Stimulated activated effector memory CD8-positive, alpha-beta T cell treated with anti-CD3 and anti-CD28 coated beads, Interleukin-12 subunit alpha, Interleukin-12 subunit beta, amount 100 ng/mL, for 72 hours (primary cell): ENCODE measurements around the gene INPP5K.
A peak's percentile ranks its signal among the peaks of the same experiment; 100 is the strongest.
"Not testable (repeated sequence)": the region's sequence is repeated elsewhere in the genome, so short reads cannot be mapped to it uniquely, and the experiment has no call there.

Source experiments
- ATAC-seq: fragments of 150-1000 bp; cut with Tn5 transposase; 2 replicates; pipeline ENCODE4 v1.10.0; 2021
- DNase-seq, 2 donors: peaks; one replicate each; pipeline ENCODE4 v3.0.0; 2021 to 2022; ENCODE audit warnings: low spot score in 2 of 2
- H3K27ac Mint-ChIP-seq: one replicate; pipeline ENCODE4 v1.8.0; 2022; ENCODE audit warnings: mild to moderate bottlenecking, mixed read lengths
- H3K36me3 Mint-ChIP-seq: one replicate; pipeline ENCODE4 v1.8.0; 2022; ENCODE audit warnings: mild to moderate bottlenecking, mixed read lengths
- H3K4me1 Mint-ChIP-seq: one replicate; pipeline ENCODE4 v1.8.0; 2022; ENCODE audit warnings: mixed read lengths
- H3K4me3 Mint-ChIP-seq: one replicate; pipeline ENCODE4 v1.8.0; 2022; ENCODE audit warnings: mild to moderate bottlenecking, mixed read lengths
- H3K9me3 Mint-ChIP-seq: one replicate; pipeline ENCODE4 v1.8.0; 2022; ENCODE audit warnings: mixed read lengths

The INPP5K gene

GRCh38 chr17:1526876-1527275, 10.5 kb upstream of the INPP5K start:
- peak overlapping the region; percentile 74 for H3K27ac Mint-ChIP-seq
- DNase-seq, H3K9me3 Mint-ChIP-seq, H3K4me1 Mint-ChIP-seq, ATAC-seq, H3K4me3 Mint-ChIP-seq: not testable (repeated sequence)
- peaks cover 91% of the 10 kb centered on the region for H3K36me3 Mint-ChIP-seq

GRCh38 chr17:1522626-1523025, 6.2 kb upstream of the INPP5K start:
- H3K4me1 Mint-ChIP-seq, result no peaks in the 10 kb centered on the region
- DNase-seq (no peak), ATAC-seq (no peak)
- H3K36me3 Mint-ChIP-seq, result peaks cover 75% of the 10 kb centered on the region
- H3K4me3 Mint-ChIP-seq, result no peak overlapping the region
- H3K27ac Mint-ChIP-seq, result no peak overlapping the region
- no peaks in the 10 kb centered on the region for H3K9me3 Mint-ChIP-seq

GRCh38 chr17:1521086-1521640, 4.8 kb upstream of the INPP5K start:
- ATAC-seq (no peak), DNase-seq (no peak)
- Mint-ChIP-seq H3K27ac (no peak overlapping the region), H3K4me3 (no peak overlapping the region), H3K4me1 (no peaks in the 10 kb centered on the region), H3K36me3 (peaks cover 61% of the 10 kb centered on the region), H3K9me3 (no peaks in the 10 kb centered on the region)

- ATAC-seq, result no peak
- H3K36me3 Mint-ChIP-seq, result peaks cover 46% of the 10 kb centered on the region
- H3K4me3 Mint-ChIP-seq, result no peak overlapping the region
- DNase-seq, result no peak
- no peaks in the 10 kb centered on the region for H3K9me3 Mint-ChIP-seq
- H3K27ac Mint-ChIP-seq, result peak overlapping the region; percentile 74
- peaks cover 10% of the 10 kb centered on the region for H3K4me1 Mint-ChIP-seq
Observed at GRCh38 chr17:1519678-1520077, 3.3 kb upstream of the INPP5K start.

- no peak for ATAC-seq
- H3K9me3 Mint-ChIP-seq, result no peaks in the 10 kb centered on the region
- H3K27ac Mint-ChIP-seq, result no peak overlapping the region
- peaks cover 16% of the 10 kb centered on the region for H3K4me1 Mint-ChIP-seq
- peaks cover 39% of the 10 kb centered on the region for H3K36me3 Mint-ChIP-seq
- DNase-seq, result no peak
- H3K4me3 Mint-ChIP-seq, result peak overlapping the region; percentile 80
Observed at GRCh38 chr17:1518410-1518809, 2.0 kb upstream of the INPP5K start.

- peak overlapping the region; percentile 80 for H3K4me3 Mint-ChIP-seq
- H3K9me3 Mint-ChIP-seq, result no peaks in the 10 kb centered on the region
- ATAC-seq (peak; percentile 32), DNase-seq (peak; percentile 17 to 75)
- H3K4me1 Mint-ChIP-seq, result peaks cover 16% of the 10 kb centered on the region
- peak overlapping the region; percentile 85 for H3K27ac Mint-ChIP-seq
- peaks cover 38% of the 10 kb centered on the region for H3K36me3 Mint-ChIP-seq
Observed at GRCh38 chr17:1515640-1516387, 598 bp downstream of the INPP5K start.

- no peak for ATAC-seq
- Mint-ChIP-seq H3K36me3 (peaks cover 49% of the 10 kb centered on the region), H3K27ac (no peak overlapping the region), H3K4me1 (peaks cover 16% of the 10 kb centered on the region), H3K4me3 (no peak overlapping the region), H3K9me3 (no peaks in the 10 kb centered on the region)
- no peak for DNase-seq
Observed at GRCh38 chr17:1512351-1512750, 4.1 kb downstream of the INPP5K start.

- ATAC-seq, result no peak
- H3K4me1 Mint-ChIP-seq, result peaks cover 16% of the 10 kb centered on the region
Observed at GRCh38 chr17:1511756-1512321, 4.6 kb downstream of the INPP5K start.

GRCh38 chr17:1511290-1511689, 5.1 kb downstream of the INPP5K start:
- no peak for DNase-seq
- Mint-ChIP-seq H3K27ac (no peak overlapping the region), H3K36me3 (peaks cover 59% of the 10 kb centered on the region), H3K4me1 (peaks cover 16% of the 10 kb centered on the region), H3K9me3 (no peaks in the 10 kb centered on the region), H3K4me3 (no peak overlapping the region)
- ATAC-seq, result no peak

More at GRCh38 chr17:1511756-1512321, 4.6 kb downstream of the INPP5K start:
- Mint-ChIP-seq H3K27ac (peak overlapping the region; percentile 34), H3K9me3 (no peaks in the 10 kb centered on the region), H3K36me3 (peaks cover 54% of the 10 kb centered on the region), H3K4me3 (no peak overlapping the region)
- no peak for DNase-seq

- Mint-ChIP-seq H3K36me3 (peaks cover 61% of the 10 kb centered on the region), H3K4me1 (peaks cover 6% of the 10 kb centered on the region), H3K4me3 (no peak overlapping the region), H3K9me3 (no peaks in the 10 kb centered on the region), H3K27ac (no peak overlapping the region)
- DNase-seq (no peak), ATAC-seq (no peak)
Observed at GRCh38 chr17:1509290-1509881, 7.0 kb downstream of the INPP5K start.

- not testable (repeated sequence) for DNase-seq, H3K4me3 Mint-ChIP-seq, H3K27ac Mint-ChIP-seq, ATAC-seq, H3K9me3 Mint-ChIP-seq, H3K4me1 Mint-ChIP-seq
- peaks cover 58% of the 10 kb centered on the region for H3K36me3 Mint-ChIP-seq
Observed at GRCh38 chr17:1508709-1509108, 7.7 kb downstream of the INPP5K start.

- Mint-ChIP-seq H3K4me3 (no peak overlapping the region), H3K4me1 (no peaks in the 10 kb centered on the region), H3K27ac (peak overlapping the region; percentile 29), H3K9me3 (no peaks in the 10 kb centered on the region), H3K36me3 (peaks cover 47% of the 10 kb centered on the region)
- DNase-seq (no peak), ATAC-seq (no peak)
Observed at GRCh38 chr17:1506649-1507267, 9.7 kb downstream of the INPP5K start.

- H3K36me3 Mint-ChIP-seq, result peaks cover 40% of the 10 kb centered on the region
- H3K4me3 Mint-ChIP-seq, result no peak overlapping the region
- H3K9me3 Mint-ChIP-seq, result no peaks in the 10 kb centered on the region
- no peak overlapping the region for H3K27ac Mint-ChIP-seq
- DNase-seq (no peak), ATAC-seq (no peak)
- H3K4me1 Mint-ChIP-seq, result no peaks in the 10 kb centered on the region
Observed at GRCh38 chr17:1505586-1505985, 10.8 kb downstream of the INPP5K start.

- H3K27ac Mint-ChIP-seq, result no peak overlapping the region
- H3K9me3 Mint-ChIP-seq, result no peaks in the 10 kb centered on the region
- H3K36me3 Mint-ChIP-seq, result peaks cover 36% of the 10 kb centered on the region
Observed at GRCh38 chr17:1504866-1505265, 11.5 kb downstream of the INPP5K start.

GRCh38 chr17:1503699-1504098, 12.7 kb downstream of the INPP5K start:
- Mint-ChIP-seq H3K4me3 (no peak overlapping the region), H3K27ac (peak overlapping the region; percentile 43), H3K36me3 (peaks cover 29% of the 10 kb centered on the region), H3K9me3 (no peaks in the 10 kb centered on the region), H3K4me1 (no peaks in the 10 kb centered on the region)
- ATAC-seq (no peak), DNase-seq (no peak)

More at GRCh38 chr17:1504866-1505265, 11.5 kb downstream of the INPP5K start:
- DNase-seq, result no peak
- ATAC-seq, result no peak
- Mint-ChIP-seq H3K4me1 (no peaks in the 10 kb centered on the region), H3K4me3 (no peak overlapping the region)
